Thyroid gland (tissue), 4 donors: ENCODE measurements around the gene UBXN7.

ENCODE experiments used
- CTCF ChIP-seq, 6 experiments: fragments of 200-600 bp in 3 of 6; fragments of 450-650 bp in 3 of 6; sonication (generic) in 3 of 6; IDR thresholded peaks; one replicate each; pipeline ENCODE4 v1.5.1; 2016 to 2019; ENCODE audit warnings: antibody characterized with exemption in 6 of 6, mild to moderate bottlenecking in 2 of 6, inconsistent platforms in 1 of 6, moderate library complexity in 1 of 6
- POLR2A ChIP-seq, 2 donors: fragments of 450-650 bp; IDR thresholded peaks; one replicate each; pipeline ENCODE4 v1.6.1; 2017; ENCODE audit warnings: antibody characterized with exemption in 2 of 2, mild to moderate bottlenecking in 2 of 2, moderate library complexity in 1 of 2

GRCh38 chr3:196326936-196327335, 105.3 kb downstream of the UBXN7 start:
- TF ChIP-seq CTCF (IDR thresholded peaks at IDR 0.05) (no peak), POLR2A (IDR thresholded peaks at IDR 0.05) (no peak)
